Breast epithelium (tissue), 3 donors: ENCODE results near the gene NOTUM.

Source experiments
- CTCF ChIP-seq, 3 donors: fragments of 450-650 bp; IDR thresholded peaks; one replicate each; pipeline ENCODE4 v1.5.1; 2016 to 2017; ENCODE audit warnings: antibody characterized with exemption in 3 of 3, mild to moderate bottlenecking in 3 of 3, moderate library complexity in 3 of 3
- POLR2AphosphoS5 ChIP-seq, 3 donors: sonication (generic); formaldehyde crosslinking; IDR thresholded peaks; one replicate each; pipeline ENCODE4 v1.6.1; 2017; ENCODE audit warnings: antibody characterized with exemption in 3 of 3

GRCh38 chr17:81911969-81912368, 49.0 kb downstream of the NOTUM start:
- no peak for TF ChIP-seq CTCF (IDR thresholded peaks at IDR 0.05)
- TF ChIP-seq POLR2AphosphoS5 (IDR thresholded peaks at IDR 0.05): no peak
